Activated T-cell treated with anti-CD3 and anti-CD28 coated beads, Interleukin-2, amount 50 U/mL, for 4 hours (primary cell): ENCODE measurements around the gene PRM2. TPM values are rescaled to one million over a fixed set of nuclear protein-coding genes. Genes with fewer than 3 reads are reported as not detected.
"Not testable (repeated sequence)": the region's sequence is repeated elsewhere in the genome, so short reads cannot be mapped to it uniquely, and the experiment has no call there.

Experiments used
- ATAC-seq, 2 donors: fragments of 200-7000 bp; cut with Tn5 transposase; one replicate each; pipeline ENCODE4 v1.10.0; 2021
- DNase-seq: peaks from one replicate; pipeline ENCODE4 v3.0.0-alpha.2; 2020
- H3K27me3 Mint-ChIP-seq: one replicate; pipeline ENCODE4 v1.8.0; 2021; ENCODE audit warnings: low read depth, mixed read lengths
- H3K36me3 Mint-ChIP-seq: one replicate; pipeline ENCODE4 v1.8.0; 2022; ENCODE audit warnings: mixed read lengths; ENCODE audit not compliant: insufficient read depth
- H3K4me1 Mint-ChIP-seq: one replicate; pipeline ENCODE4 v1.8.0; 2021; ENCODE audit warnings: low read depth, mixed read lengths
- H3K4me3 Mint-ChIP-seq: one replicate; pipeline ENCODE4 v1.8.0; 2021; ENCODE audit warnings: mild to moderate bottlenecking, moderate library complexity, mixed read lengths
- H3K9me3 Mint-ChIP-seq: one replicate; pipeline ENCODE4 v1.8.0; 2021; ENCODE audit warnings: mixed read lengths
- total RNA-seq, 3 donors: library from RNA; stranded (reverse); gene quantifications; one replicate each; pipeline ENCODE4 v1.2.1, GENCODE V29; 2021

Gene PRM2
- total RNA-seq, 3 donors from 2014 or later = not detected

- DNase-seq = no peak
- Mint-ChIP-seq H3K4me1 (peaks cover 22% of the 10 kb centered on the region), H3K4me3 (no peak overlapping the region), H3K9me3 (no peaks in the 10 kb centered on the region), H3K27me3 (no peaks in the 10 kb centered on the region), H3K36me3 (no peaks in the 10 kb centered on the region)
- ATAC-seq = no peak
Observed at GRCh38 chr16:11299865-11300559, 23.7 kb upstream of the PRM2 start.

DNA sequence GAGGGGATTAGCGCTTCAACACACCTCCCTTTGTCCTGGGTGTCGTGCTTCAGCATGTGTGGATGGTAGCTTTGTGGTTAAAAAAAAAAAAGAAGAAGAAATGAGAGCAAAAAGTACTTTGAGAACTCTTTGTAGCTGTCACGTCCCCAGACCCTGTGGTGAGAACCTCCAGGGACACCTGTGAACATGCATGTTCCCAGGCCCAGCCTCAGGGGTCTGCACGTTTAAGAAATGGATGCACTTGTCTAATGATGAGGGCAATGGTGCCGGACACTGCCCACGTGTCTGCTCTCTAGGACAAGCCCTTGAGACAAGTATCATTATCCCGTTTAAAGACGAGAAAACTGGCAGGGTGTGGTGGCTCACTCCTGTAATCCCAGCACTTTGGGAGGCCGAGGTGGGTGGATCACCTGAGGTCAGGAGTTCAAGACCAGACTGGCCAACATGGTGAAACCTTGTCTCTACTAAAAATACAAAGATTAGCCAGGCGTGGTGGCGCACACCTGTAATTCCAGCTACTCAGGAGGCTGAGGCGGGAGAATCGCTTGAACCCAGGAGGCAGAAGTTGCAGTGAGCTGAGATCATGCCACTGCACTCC is 22.8 kb upstream of the PRM2 start:
- H3K4me1 Mint-ChIP-seq = peaks cover 24% of the 10 kb centered on the region
- not testable (repeated sequence) for H3K36me3 Mint-ChIP-seq, H3K27me3 Mint-ChIP-seq, H3K9me3 Mint-ChIP-seq, H3K4me3 Mint-ChIP-seq, DNase-seq, ATAC-seq

DNA sequence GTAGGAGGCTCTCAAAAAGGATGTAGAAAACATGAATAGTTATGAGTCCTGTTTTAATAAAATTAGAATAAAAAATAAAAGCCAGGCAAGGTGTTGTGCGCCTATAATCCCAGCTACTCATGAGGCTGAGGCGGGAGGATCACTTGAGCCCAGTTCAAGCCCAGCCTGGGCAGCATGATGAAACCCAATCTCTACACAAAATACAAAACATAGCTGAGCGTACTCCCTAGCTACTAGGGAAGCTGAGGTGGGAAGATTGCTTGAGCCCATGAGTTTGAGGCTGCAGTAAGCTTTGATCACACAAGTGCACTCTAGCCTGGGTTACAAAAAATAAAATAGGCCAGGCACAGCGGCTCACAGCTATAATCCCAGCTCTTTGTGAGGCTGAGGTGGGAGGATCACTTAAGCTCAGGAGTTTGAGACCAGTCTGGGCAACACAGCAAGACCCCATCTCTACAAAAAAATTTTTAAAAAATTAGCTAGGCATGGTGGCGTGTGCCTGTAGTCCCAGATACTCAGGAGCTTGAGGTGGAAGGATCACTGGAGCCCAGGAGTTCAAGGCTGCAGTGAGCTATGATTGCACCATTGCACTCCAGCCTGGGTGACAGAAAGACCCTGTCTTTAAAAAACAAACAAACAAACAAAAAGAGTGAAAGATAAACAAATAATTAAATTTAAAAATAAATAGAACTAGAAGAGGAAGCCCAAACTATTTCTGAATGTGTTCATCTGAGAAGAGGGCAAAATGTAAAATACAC is 22.0 kb upstream of the PRM2 start:
- Mint-ChIP-seq H3K36me3 (no peaks in the 10 kb centered on the region), H3K4me3 (no peak overlapping the region), H3K27me3 (no peaks in the 10 kb centered on the region), H3K9me3 (no peaks in the 10 kb centered on the region), H3K4me1 (peaks cover 24% of the 10 kb centered on the region)
- no peak for ATAC-seq
- DNase-seq = no peak

DNA sequence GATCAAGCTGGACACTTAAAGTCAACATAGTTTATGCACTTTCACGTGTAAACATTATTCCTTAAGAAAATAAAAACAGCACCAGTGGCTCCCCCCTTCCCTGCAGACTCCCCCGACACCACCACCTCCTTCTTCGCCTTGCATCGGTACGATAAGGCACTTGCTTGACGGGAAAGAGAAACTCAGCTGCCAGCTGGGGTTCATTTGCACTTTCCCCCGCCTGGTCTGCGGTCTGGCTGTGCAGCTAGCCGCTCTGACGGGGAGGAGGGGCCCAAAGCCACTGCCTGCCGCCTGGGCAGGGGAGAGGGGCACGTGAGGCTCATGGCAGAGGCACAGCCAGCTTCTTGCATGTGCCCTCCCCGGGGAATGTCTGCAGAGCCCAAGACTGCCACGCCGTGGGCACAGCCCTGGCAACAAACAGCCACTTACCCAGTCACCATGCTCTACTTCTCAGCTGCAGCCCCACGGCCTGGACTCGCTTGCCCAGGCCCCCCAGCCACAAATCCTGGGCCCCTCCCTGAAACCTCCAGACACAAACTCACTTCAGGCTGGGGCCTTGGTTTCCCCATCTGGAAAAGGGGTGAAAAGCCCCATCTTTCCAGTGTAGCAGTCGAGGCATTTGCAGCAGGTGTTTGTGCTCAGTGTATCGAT is 21.3 kb upstream of the PRM2 start:
- H3K4me1 Mint-ChIP-seq = peaks cover 24% of the 10 kb centered on the region
- no peaks in the 10 kb centered on the region for H3K36me3 Mint-ChIP-seq
- H3K4me3 Mint-ChIP-seq = peak overlapping the region; percentile 62
- DNase-seq = peak; percentile 54
- H3K9me3 Mint-ChIP-seq = no peaks in the 10 kb centered on the region
- peak; percentile 85 to 87 for ATAC-seq
- no peaks in the 10 kb centered on the region for H3K27me3 Mint-ChIP-seq

- Mint-ChIP-seq H3K4me3 (no peak overlapping the region), H3K9me3 (no peaks in the 10 kb centered on the region), H3K27me3 (no peaks in the 10 kb centered on the region), H3K36me3 (no peaks in the 10 kb centered on the region), H3K4me1 (peaks cover 24% of the 10 kb centered on the region)
- peak; percentile 13 to 14 for ATAC-seq
- no peak for DNase-seq
Observed at GRCh38 chr16:11296706-11297491, 20.6 kb upstream of the PRM2 start.

DNA sequence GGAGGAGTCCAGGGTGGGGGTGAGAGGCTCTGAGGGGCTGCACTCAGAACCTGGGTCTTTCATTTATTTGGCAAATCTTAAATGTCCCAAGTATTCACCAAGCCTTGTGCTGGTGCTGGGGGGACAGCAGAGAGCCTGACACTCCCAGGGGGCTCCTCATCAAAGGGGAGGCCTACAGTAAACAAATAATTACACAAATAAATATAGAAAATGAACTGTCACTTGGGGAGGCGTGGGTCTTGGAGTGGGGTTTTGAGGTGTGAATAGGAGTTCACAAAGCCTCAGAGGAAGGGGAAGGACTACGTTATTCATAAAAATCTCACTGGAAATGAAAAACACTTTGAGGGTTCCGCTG is 20.0 kb upstream of the PRM2 start:
- no peaks in the 10 kb centered on the region for H3K36me3 Mint-ChIP-seq
- no peak overlapping the region for H3K4me3 Mint-ChIP-seq
- no peak for DNase-seq
- no peak for ATAC-seq
- H3K4me1 Mint-ChIP-seq = peaks cover 24% of the 10 kb centered on the region
- no peaks in the 10 kb centered on the region for H3K9me3 Mint-ChIP-seq
- H3K27me3 Mint-ChIP-seq = no peaks in the 10 kb centered on the region

DNA sequence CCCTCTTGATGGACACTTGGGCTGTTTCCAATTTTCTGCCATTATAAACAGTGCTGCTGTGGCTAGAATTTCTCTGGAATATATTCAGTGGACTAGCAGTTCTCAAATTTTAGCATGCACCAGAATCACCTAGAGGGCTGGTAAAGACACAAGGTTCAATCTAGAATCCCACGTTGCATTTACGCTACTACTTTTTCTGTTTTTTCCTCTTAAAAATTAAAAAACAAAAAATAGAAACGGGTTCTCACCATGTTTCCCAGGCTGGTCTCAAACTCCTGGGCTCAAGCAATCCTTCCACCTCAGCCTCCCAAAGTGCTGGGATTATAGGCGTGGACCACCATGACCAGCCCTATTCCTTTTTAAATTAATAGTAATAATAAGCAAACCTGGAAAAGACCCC is 19.4 kb upstream of the PRM2 start:
- H3K4me3 Mint-ChIP-seq = no peak overlapping the region
- peaks cover 24% of the 10 kb centered on the region for H3K4me1 Mint-ChIP-seq
- H3K36me3 Mint-ChIP-seq = no peaks in the 10 kb centered on the region
- no peaks in the 10 kb centered on the region for H3K9me3 Mint-ChIP-seq
- ATAC-seq (no peak), DNase-seq (no peak)
- no peaks in the 10 kb centered on the region for H3K27me3 Mint-ChIP-seq

GRCh38 chr16:11292076-11292748 is 15.9 kb upstream of the PRM2 start:
- no peak for ATAC-seq
- Mint-ChIP-seq H3K36me3 (no peaks in the 10 kb centered on the region), H3K27me3 (no peaks in the 10 kb centered on the region)

GRCh38 chr16:11291091-11291703 is 14.9 kb upstream of the PRM2 start:
- no peaks in the 10 kb centered on the region for H3K9me3 Mint-ChIP-seq
- no peaks in the 10 kb centered on the region for H3K36me3 Mint-ChIP-seq
- H3K4me3 Mint-ChIP-seq = no peak overlapping the region
- ATAC-seq (no peak), DNase-seq (no peak)
- peaks cover 9% of the 10 kb centered on the region for H3K4me1 Mint-ChIP-seq
- H3K27me3 Mint-ChIP-seq = no peaks in the 10 kb centered on the region

More at GRCh38 chr16:11292076-11292748, 15.9 kb upstream of the PRM2 start:
- Mint-ChIP-seq H3K9me3 (no peaks in the 10 kb centered on the region), H3K4me1 (peaks cover 12% of the 10 kb centered on the region), H3K4me3 (no peak overlapping the region)
- no peak for DNase-seq

DNA sequence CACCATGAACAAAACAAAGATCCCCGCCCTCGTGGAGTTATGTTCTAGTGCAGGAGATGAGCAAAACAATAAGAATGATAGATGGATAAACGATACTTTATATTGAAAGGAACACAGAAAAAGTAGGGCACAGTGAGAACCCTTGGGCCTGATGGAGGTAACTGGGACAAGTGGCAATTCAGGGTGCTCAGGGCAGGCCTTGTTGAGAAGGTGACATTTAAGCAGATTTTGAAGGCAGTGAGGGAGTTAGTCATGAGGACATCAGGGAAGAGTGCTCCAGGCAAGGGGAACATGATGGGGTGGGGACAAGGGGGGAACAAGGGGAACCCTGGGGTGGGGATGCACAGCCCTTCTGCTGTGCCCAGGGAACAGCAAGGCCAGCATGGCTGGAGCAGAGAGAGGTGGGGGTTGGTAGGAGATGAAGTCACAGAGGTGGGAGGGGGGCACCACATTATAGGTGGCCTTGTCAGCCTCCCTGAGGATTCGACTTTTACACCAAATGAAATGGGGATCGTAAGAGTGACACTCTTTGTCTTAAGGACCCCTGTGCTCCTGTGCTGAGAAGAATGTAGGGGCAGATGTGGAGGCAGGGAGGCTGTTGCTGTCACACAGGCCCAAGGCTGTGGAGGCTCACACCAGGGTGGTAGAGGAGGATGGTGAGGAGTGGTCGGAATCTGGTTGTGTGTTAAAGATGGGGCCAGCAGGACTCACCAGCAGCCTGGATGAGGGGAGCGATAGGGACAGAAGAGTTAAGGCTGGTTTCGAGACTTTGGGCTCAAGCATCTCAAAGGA is 14.0 kb upstream of the PRM2 start:
- ATAC-seq (no peak), DNase-seq (no peak)
- Mint-ChIP-seq H3K9me3 (no peaks in the 10 kb centered on the region), H3K27me3 (no peaks in the 10 kb centered on the region), H3K4me3 (no peak overlapping the region), H3K36me3 (no peaks in the 10 kb centered on the region), H3K4me1 (peaks cover 15% of the 10 kb centered on the region)

GRCh38 chr16:11289696-11290095 is 13.4 kb upstream of the PRM2 start:
- H3K4me1 Mint-ChIP-seq = peaks cover 13% of the 10 kb centered on the region
- not testable (repeated sequence) for H3K4me3 Mint-ChIP-seq, ATAC-seq, DNase-seq, H3K36me3 Mint-ChIP-seq, H3K27me3 Mint-ChIP-seq, H3K9me3 Mint-ChIP-seq

GRCh38 chr16:11289202-11289601 is 12.9 kb upstream of the PRM2 start:
- H3K9me3 Mint-ChIP-seq = no peaks in the 10 kb centered on the region
- ATAC-seq (no peak), DNase-seq (no peak)
- H3K27me3 Mint-ChIP-seq = no peaks in the 10 kb centered on the region
- peaks cover 13% of the 10 kb centered on the region for H3K4me1 Mint-ChIP-seq
- H3K36me3 Mint-ChIP-seq = no peaks in the 10 kb centered on the region
- H3K4me3 Mint-ChIP-seq = no peak overlapping the region

DNA sequence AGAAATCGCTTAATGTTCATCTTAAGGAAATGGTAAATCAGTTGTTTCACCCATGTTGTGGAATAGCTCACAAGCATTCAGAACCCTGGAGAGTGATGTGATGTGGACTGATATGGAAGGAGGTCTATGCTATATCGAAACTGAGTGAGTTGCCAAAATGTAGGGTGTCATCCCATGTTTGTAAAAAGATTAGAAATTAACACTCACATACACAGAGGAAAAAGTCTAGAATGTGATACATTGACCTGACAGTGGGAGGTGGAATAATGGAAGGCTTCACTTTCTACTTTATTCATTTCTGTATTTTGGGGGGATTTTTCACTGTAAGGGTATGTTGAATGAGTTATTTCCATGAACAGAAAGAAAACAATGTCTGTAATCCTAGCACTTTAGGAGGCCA is 9.6 kb upstream of the PRM2 start:
- Mint-ChIP-seq H3K4me3 (no peak overlapping the region), H3K4me1 (peaks cover 13% of the 10 kb centered on the region), H3K36me3 (no peaks in the 10 kb centered on the region), H3K9me3 (no peaks in the 10 kb centered on the region), H3K27me3 (peaks cover 3% of the 10 kb centered on the region)
- peak; percentile 68 to 76 for ATAC-seq
- no peak for DNase-seq
